CD8-positive, alpha-beta memory T cell (primary cell): Measurements from ENCODE around the gene DTNBP1. TPM values are rescaled to one million over a fixed set of nuclear protein-coding genes. Genes with fewer than 3 reads are reported as not detected.

ENCODE experiments used
- CTCF ChIA-PET: fragments of 350-600 bp; sonication (Branson Sonifier 250); formaldehyde crosslinking; loops from one replicate; lab custom pipeline; 2021; ENCODE audit warnings: antibody characterized with exemption; lab: Charles Lee
- POLR2A ChIA-PET: fragments of 350-600 bp; sonication (Branson Sonifier 250); formaldehyde crosslinking; loops from one replicate; lab custom pipeline; 2021; ENCODE audit warnings: antibody characterized with exemption; lab: Charles Lee
- DNase-seq, 5 donors: peaks; one replicate each; pipeline versions ENCODE4 v3.0.0 to v3.0.0-alpha.2; 2020 to 2022; ENCODE audit warnings: mixed read lengths in 1 of 5
- H3K27ac ChIP-seq: one replicate; pipeline ENCODE4 v1.7.0; 2013; ENCODE audit warnings: low read depth, mild to moderate bottlenecking, low read length, moderate library complexity
- H3K27me3 ChIP-seq: 2 replicates; pipeline ENCODE4 v1.7.0; 2013; ENCODE audit warnings: low read length, mild to moderate bottlenecking; ENCODE audit not compliant: insufficient read depth, poor library complexity, severe bottlenecking
- H3K36me3 ChIP-seq: 2 replicates; pipeline ENCODE4 v1.7.0; 2013; ENCODE audit warnings: mild to moderate bottlenecking, low read length, moderate library complexity; ENCODE audit not compliant: insufficient read depth
- H3K4me1 ChIP-seq: 2 replicates; pipeline ENCODE4 v1.7.0; 2013; ENCODE audit warnings: mild to moderate bottlenecking, low read length, moderate library complexity; ENCODE audit not compliant: insufficient read depth
- H3K4me3 ChIP-seq: 2 replicates; pipeline ENCODE4 v1.7.0; 2013; ENCODE audit warnings: mild to moderate bottlenecking, low read length
- H3K9me3 ChIP-seq: 2 replicates; pipeline ENCODE4 v1.7.0; 2013; ENCODE audit warnings: mild to moderate bottlenecking, low read length
- H3K27ac Mint-ChIP-seq, 8 donors: one replicate each; pipeline ENCODE4 v1.8.0; 2020 to 2021; ENCODE audit warnings: mixed read lengths in 8 of 8, mild to moderate bottlenecking in 6 of 8, inconsistent platforms in 3 of 8, moderate library complexity in 3 of 8
- H3K27me3 Mint-ChIP-seq, 2 donors: one replicate each; pipeline ENCODE4 v1.8.0; 2020 to 2021; ENCODE audit warnings: mixed read lengths in 2 of 2, mild to moderate bottlenecking in 1 of 2, moderate library complexity in 1 of 2
- H3K36me3 Mint-ChIP-seq, 3 donors: one replicate each; pipeline ENCODE4 v1.8.0; 2020 to 2021; ENCODE audit warnings: mixed read lengths in 3 of 3, inconsistent platforms in 1 of 3, mild to moderate bottlenecking in 1 of 3
- H3K4me1 Mint-ChIP-seq, 3 donors: one replicate each; pipeline ENCODE4 v1.8.0; 2020 to 2021; ENCODE audit warnings: mixed read lengths in 3 of 3, inconsistent platforms in 1 of 3, mild to moderate bottlenecking in 1 of 3
- H3K4me3 Mint-ChIP-seq, 7 donors: one replicate each; pipeline ENCODE4 v1.8.0; 2020 to 2021; ENCODE audit warnings: mixed read lengths in 7 of 7, mild to moderate bottlenecking in 6 of 7, moderate library complexity in 4 of 7, inconsistent platforms in 2 of 7
- H3K9me3 Mint-ChIP-seq, 5 donors: one replicate each; pipeline ENCODE4 v1.8.0; 2020 to 2022; ENCODE audit warnings: mixed read lengths in 5 of 5, mild to moderate bottlenecking in 3 of 5, moderate library complexity in 2 of 5, inconsistent platforms in 1 of 5
- polyA plus RNA-seq: library from polyadenylated mRNA; unstranded; fragments of 300-500 nt; fragmentation: Illumina TruSeq; gene quantifications from one replicate; pipeline ENCODE4 v1.2.3, GENCODE V29; 2021
- total RNA-seq, 2 experiments: library from RNA; stranded (reverse); gene quantifications; one replicate each; pipeline ENCODE4 v1.2.3, GENCODE V29; 2021

DTNBP1 gene, protein sequence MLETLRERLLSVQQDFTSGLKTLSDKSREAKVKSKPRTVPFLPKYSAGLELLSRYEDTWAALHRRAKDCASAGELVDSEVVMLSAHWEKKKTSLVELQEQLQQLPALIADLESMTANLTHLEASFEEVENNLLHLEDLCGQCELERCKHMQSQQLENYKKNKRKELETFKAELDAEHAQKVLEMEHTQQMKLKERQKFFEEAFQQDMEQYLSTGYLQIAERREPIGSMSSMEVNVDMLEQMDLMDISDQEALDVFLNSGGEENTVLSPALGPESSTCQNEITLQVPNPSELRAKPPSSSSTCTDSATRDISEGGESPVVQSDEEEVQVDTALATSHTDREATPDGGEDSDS
- 10 to 100 TPM; 14.6 to 15.5 TPM for total RNA-seq
- 37.3 TPM for polyA plus RNA-seq

DNA sequence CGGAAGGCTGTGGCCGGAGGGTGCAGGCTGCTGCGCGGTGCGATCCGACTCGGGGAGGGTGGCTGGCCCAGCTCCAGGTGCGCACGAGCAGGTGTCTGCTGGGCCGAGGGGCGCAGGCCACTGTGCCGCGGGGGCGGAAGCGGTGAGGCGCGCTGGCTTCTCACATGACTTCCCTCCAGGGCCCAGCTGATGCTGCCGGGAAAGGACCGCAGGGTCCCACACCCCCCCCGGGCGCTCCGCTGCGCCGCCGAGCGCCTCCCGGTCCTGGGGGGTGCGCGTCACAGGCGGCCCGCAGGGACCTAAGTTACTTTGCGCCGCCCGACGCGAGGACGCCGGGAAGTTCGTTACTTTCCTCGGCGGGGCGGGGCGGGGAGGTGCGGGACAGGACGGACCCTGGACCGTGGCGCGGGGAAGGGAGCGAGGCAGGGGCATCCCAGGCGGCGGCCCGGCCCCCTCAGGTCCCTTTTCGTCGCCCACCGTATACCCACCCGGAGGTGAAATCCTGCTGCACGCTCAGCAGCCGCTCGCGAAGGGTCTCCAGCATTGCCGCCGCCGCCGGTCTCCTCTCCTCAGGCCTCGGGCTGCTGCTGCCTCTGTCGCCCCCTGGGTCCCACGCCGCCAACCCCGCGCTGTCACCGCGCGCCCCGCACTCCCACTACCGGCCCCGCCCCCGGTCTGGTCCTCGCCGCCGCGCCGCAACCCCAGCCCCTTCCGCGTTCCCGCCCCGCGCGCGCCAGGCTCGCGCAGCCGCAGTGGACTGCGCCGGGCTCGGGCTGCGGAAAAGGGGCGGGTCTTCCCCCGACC is at the start of gene DTNBP1:
Gene DTNBP1, minus strand, starts transcription at position 703 of the 804 bp plus-strand sequence. Its CDS starts 159 bp downstream, at position 544.
- H3K4me1 ChIP-seq: peaks cover 24% of the 10 kb centered on the region
- peak within 1 kb of the TSS; percentile 70 for H3K27ac ChIP-seq
- ChIA-PET POLR2A (interaction anchor here (0.8 to 1.3 kb wide), 3 partner anchors 466 to 468 kb away, joined by 3 to 5 read pairs (median 3); partner anchors contain the start of gene MYLIP), CTCF (interaction anchor here (1.3 kb wide), 1 partner anchor 466 kb away, joined by 3 read pairs; the partner anchor contains the start of gene MYLIP)
- H3K4me3 ChIP-seq: peak within 1 kb of the TSS; percentile 89
- no peaks in the 10 kb centered on the region for H3K9me3 ChIP-seq
- no peaks in the 10 kb centered on the region for H3K36me3 ChIP-seq
- H3K27ac Mint-ChIP-seq: peak within 1 kb of the TSS; percentile 50 to 94 (median 83)
- peak; percentile 74 to 85 (median 79) for DNase-seq
- peak within 1 kb of the TSS; percentile 83 to 93 (median 88) for H3K4me3 Mint-ChIP-seq
- H3K27me3 Mint-ChIP-seq: peaks cover 4 to 7% of the 10 kb centered on the region in 2 donors
- H3K4me1 Mint-ChIP-seq: peaks cover 34 to 48% (median 40%) of the 10 kb centered on the region in 3 donors
- H3K9me3 Mint-ChIP-seq: no peaks in the 10 kb centered on the region
- no peaks in the 10 kb centered on the region for H3K27me3 ChIP-seq
- H3K36me3 Mint-ChIP-seq: peaks cover 0 to 18% (median 0%) of the 10 kb centered on the region in 3 donors

DNA sequence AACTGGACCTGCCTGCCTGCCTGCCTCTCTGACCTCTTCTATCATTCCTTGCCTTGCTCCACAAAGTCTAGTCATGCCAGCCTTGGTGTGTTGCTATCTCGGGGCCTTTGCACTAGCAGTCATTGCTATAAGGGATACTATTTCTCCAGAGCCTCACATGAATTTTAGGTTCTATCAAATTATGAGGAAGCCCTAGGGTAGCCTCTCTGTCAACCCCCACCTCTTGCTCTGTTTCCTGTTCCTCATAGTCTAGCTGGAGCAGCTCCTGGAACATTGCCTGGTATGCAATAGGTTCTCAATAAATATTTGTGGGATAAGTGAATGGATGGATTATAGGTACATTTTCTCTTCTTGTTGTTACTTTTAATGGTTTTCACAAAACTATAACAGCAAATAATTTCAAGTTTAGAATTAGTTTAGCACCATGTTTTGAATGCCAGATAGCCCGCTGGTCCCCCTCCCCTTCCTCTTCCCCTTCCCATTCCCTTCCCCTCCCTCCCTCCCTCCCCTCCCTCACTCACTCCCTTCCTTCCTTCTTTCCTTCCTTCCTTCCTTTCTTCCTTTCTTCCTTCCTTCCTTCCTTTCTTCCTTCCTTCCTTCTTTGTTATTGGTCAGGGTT is 46.9 kb upstream of the DTNBP1 start:
- no peaks in the 10 kb centered on the region for H3K27me3 ChIP-seq
- peaks cover 0 to 1% of the 10 kb centered on the region in 2 donors for H3K27me3 Mint-ChIP-seq
- H3K4me3 ChIP-seq: no peak overlapping the region
- H3K36me3 ChIP-seq: no peaks in the 10 kb centered on the region
- CTCF ChIA-PET: no interaction called here
- no peaks in the 10 kb centered on the region for H3K4me1 ChIP-seq
- no peaks in the 10 kb centered on the region for H3K36me3 Mint-ChIP-seq
- H3K9me3 Mint-ChIP-seq: no peaks in the 10 kb centered on the region
- no peak for DNase-seq
- no peak overlapping the region for H3K4me3 Mint-ChIP-seq
- no peak overlapping the region for H3K27ac ChIP-seq
- POLR2A ChIA-PET: no interaction called here
- no peaks in the 10 kb centered on the region for H3K9me3 ChIP-seq
- no peak overlapping the region for H3K27ac Mint-ChIP-seq
- no peaks in the 10 kb centered on the region for H3K4me1 Mint-ChIP-seq

DNA sequence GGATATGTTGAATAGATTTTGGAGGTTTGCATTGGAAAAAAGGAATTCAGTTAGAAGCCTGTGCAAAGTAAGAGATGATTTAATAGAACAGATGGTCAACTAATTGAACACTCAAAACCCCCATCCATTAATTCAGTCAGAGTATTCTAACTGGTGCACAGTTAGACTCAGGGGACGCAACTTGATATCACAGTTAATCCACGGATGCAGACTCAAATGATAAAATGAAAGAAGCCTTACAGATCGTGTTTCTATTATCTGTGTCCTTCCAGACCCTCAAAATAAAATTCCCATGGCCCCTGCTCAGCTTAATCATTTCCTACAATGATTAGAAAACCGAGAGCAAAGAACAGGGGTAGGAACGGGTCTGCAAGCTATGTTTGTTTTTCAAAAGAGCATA is 45.4 kb upstream of the DTNBP1 start:
- CTCF ChIA-PET: interaction anchor here (0.9 kb wide), 1 partner anchor 22 kb away, joined by 3 read pairs; no protein-coding TSS in a partner anchor

DNA sequence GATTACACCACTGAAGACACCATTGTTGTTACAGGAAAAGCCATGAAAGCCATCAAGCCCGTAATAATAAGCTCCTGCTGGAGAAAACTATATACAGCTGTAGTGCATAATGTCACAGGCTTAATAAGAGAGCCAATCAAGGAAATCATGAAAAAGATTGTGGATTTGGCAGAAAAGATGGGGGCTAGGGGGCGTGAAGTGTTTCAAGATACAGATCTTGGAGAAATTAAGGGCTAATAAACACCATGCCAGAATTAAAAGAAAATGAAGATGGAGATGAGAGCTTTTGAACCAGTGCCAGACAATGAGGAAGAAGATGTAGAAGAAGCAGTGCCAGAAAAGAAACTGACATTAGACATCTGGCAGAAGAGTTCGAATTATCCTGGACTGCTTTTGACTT is 43.2 kb upstream of the DTNBP1 start:
- Mint-ChIP-seq H3K36me3 (no peaks in the 10 kb centered on the region), H3K9me3 (peaks cover 3 to 10% (median 10%) of the 10 kb centered on the region in 5 donors), H3K27me3 (peaks cover 6 to 8% of the 10 kb centered on the region in 2 donors), H3K4me3 (no peak overlapping the region), H3K27ac (no peak overlapping the region), H3K4me1 (no peaks in the 10 kb centered on the region)
- ChIA-PET POLR2A (no interaction called here), CTCF (interaction anchor here (0.9 to 1.4 kb wide), 2 partner anchors 13 to 14 kb away, joined by 3 read pairs; no protein-coding TSS in a partner anchor)
- DNase-seq: no peak
- no peaks in the 10 kb centered on the region for H3K4me1 ChIP-seq
- H3K27ac ChIP-seq: no peak overlapping the region
- H3K36me3 ChIP-seq: no peaks in the 10 kb centered on the region
- H3K9me3 ChIP-seq: peaks cover 7% of the 10 kb centered on the region
- no peaks in the 10 kb centered on the region for H3K27me3 ChIP-seq
- no peak overlapping the region for H3K4me3 ChIP-seq

More for the DNA sequence above, 45.4 kb upstream of the DTNBP1 start:
- no peak overlapping the region for H3K27ac ChIP-seq
- peaks cover 3 to 8% (median 8%) of the 10 kb centered on the region in 5 donors for H3K9me3 Mint-ChIP-seq
- no peak overlapping the region for H3K4me3 ChIP-seq
- H3K4me3 Mint-ChIP-seq: no peak overlapping the region
- no peaks in the 10 kb centered on the region for H3K36me3 Mint-ChIP-seq
- no peaks in the 10 kb centered on the region for H3K4me1 Mint-ChIP-seq
- peaks cover 7% of the 10 kb centered on the region for H3K9me3 ChIP-seq
- POLR2A ChIA-PET: no interaction called here
- no peaks in the 10 kb centered on the region for H3K27me3 ChIP-seq
- H3K4me1 ChIP-seq: no peaks in the 10 kb centered on the region
- no peaks in the 10 kb centered on the region for H3K36me3 ChIP-seq
- peaks cover 6% of the 10 kb centered on the region in 2 donors for H3K27me3 Mint-ChIP-seq
- no peak overlapping the region for H3K27ac Mint-ChIP-seq
- no peak for DNase-seq

DNA sequence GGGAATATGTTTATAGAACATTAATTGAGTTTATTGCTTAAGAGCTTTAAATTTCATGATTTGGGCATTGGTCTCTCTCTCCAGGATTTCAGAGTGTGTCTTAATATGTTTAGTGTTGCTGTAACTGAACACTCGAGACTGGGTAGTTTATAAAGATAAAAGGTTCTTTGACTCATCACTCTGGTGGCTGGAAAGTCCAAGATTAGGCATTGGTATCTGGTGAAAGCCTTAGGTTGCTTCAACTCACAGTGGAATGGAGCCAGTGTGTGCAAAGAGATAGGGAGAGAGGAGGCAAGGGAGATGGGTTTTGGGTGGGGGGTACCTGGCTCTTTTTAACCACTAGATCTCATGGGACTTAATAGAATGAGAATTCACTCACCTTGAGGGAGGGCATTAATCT is 35.6 kb upstream of the DTNBP1 start:
- H3K27ac ChIP-seq: no peak overlapping the region
- DNase-seq: no peak
- H3K27me3 ChIP-seq: no peaks in the 10 kb centered on the region
- H3K9me3 ChIP-seq: peaks cover 3% of the 10 kb centered on the region
- H3K27ac Mint-ChIP-seq: peak overlapping the region in 1 of 8 donors; percentile 58
- H3K4me1 ChIP-seq: no peaks in the 10 kb centered on the region
- H3K4me3 Mint-ChIP-seq: no peak overlapping the region
- H3K4me1 Mint-ChIP-seq: no peaks in the 10 kb centered on the region
- H3K4me3 ChIP-seq: no peak overlapping the region
- H3K36me3 Mint-ChIP-seq: no peaks in the 10 kb centered on the region
- ChIA-PET POLR2A (no interaction called here), CTCF (no interaction called here)
- H3K36me3 ChIP-seq: no peaks in the 10 kb centered on the region
- peaks cover 9 to 14% of the 10 kb centered on the region in 2 donors for H3K27me3 Mint-ChIP-seq
- H3K9me3 Mint-ChIP-seq: peaks cover 0 to 5% (median 4%) of the 10 kb centered on the region in 5 donors

DNA sequence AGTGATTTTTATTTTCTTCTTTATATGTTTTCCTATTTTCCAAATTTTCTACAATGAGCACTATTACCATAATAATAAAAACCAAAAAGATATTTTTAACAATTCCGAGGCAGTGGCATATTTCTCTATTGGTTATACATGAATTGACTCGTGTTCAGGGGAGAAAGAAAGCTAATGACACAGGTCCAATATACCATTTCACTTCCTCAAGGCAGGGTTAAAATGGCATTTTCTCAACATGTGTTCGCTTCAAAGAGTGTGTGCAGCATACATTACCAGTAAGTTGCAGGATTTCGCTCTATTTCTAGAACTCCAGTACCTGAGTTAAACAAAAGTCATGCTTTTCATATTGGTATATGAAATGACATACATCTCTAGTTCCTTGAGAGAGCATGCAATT is 35.1 kb upstream of the DTNBP1 start:
- DNase-seq: no peak
- Histone ChIP-seq H3K36me3 (no peaks in the 10 kb centered on the region), H3K27ac (no peak overlapping the region), H3K9me3 (no peaks in the 10 kb centered on the region), H3K4me3 (no peak overlapping the region), H3K27me3 (no peaks in the 10 kb centered on the region), H3K4me1 (no peaks in the 10 kb centered on the region)
- no peak overlapping the region for H3K4me3 Mint-ChIP-seq
- H3K4me1 Mint-ChIP-seq: no peaks in the 10 kb centered on the region
- H3K27me3 Mint-ChIP-seq: peaks cover 7 to 12% of the 10 kb centered on the region in 2 donors
- ChIA-PET CTCF (no interaction called here), POLR2A (no interaction called here)
- no peaks in the 10 kb centered on the region for H3K36me3 Mint-ChIP-seq
- H3K27ac Mint-ChIP-seq: no peak overlapping the region
- no peaks in the 10 kb centered on the region for H3K9me3 Mint-ChIP-seq

DNA sequence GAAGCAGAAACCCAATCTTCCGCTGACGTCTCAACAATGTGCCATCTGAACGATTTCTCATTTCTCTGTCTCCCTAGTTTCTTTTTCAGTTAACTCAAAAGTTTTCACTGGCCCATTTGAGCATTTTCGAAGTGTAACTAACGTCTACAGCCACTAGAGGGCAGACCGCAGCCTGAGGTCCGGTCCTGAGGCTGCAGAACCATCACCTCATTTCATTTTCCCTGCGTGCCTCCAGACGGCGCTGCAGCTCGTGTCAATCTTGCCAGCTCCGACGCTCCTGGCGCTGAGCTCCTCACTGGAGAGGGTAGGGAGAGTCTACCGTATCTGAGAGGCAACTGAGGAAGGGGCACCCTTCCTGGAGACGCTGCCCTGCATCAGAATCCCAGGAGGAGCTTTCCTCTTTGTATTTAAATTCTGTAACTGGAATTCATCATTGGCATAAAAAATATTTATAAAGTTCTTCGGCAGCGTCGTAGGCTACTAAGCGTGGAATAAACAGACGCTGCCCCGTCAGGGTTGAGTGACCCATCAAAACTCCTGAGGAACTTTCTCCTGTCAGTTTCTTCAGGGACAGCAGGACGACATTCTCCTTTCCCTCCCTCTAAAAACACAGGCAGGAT is 28.5 kb upstream of the DTNBP1 start:
- no peaks in the 10 kb centered on the region for H3K36me3 ChIP-seq
- H3K27ac ChIP-seq: no peak overlapping the region
- H3K4me3 Mint-ChIP-seq: peak overlapping the region in 1 of 7 donors; percentile 1
- peaks cover 6 to 9% (median 7%) of the 10 kb centered on the region in 3 donors for H3K4me1 Mint-ChIP-seq
- DNase-seq: peak; percentile 63 to 81 (median 72)
- ChIA-PET CTCF (interaction anchor here (0.6 to 3.5 kb wide), 21 partner anchors 9 to 525 kb away, joined by 3 to 54 read pairs (median 6); partner anchors contain the start of gene MYLIP), POLR2A (no interaction called here)
- H3K27ac Mint-ChIP-seq: peak overlapping the region in 4 of 8 donors; percentile 1 to 56 (median 14)
- no peaks in the 10 kb centered on the region for H3K9me3 ChIP-seq
- no peak overlapping the region for H3K4me3 ChIP-seq
- H3K27me3 ChIP-seq: no peaks in the 10 kb centered on the region
- peaks cover 6 to 30% of the 10 kb centered on the region in 2 donors for H3K27me3 Mint-ChIP-seq
- H3K9me3 Mint-ChIP-seq: no peaks in the 10 kb centered on the region
- H3K36me3 Mint-ChIP-seq: no peaks in the 10 kb centered on the region
- H3K4me1 ChIP-seq: peaks cover 3% of the 10 kb centered on the region
